OCI-LY7 (cell line): ENCODE measurements around the gene IER5L. TPM values are rescaled to one million over a fixed set of nuclear protein-coding genes. Genes with fewer than 3 reads are reported as not detected.
A peak's percentile ranks its signal among the peaks of the same experiment; 100 is the strongest.

ENCODE experiments used
- BruUV-seq: library from RNA; stranded (reverse); fragments of 400-500 nt; replicated peaks from 2 replicates; lab custom pipeline; 2021; lab: Mats Ljungman, UMichigan
- CTCF ChIA-PET: fragments of 300-600 bp; sonication (Branson Sonifier 250); formaldehyde crosslinking; loops from one replicate; lab custom pipeline; 2022; ENCODE audit warnings: antibody characterized with exemption; ENCODE audit not compliant: unreplicated experiment; lab: Charles Lee
- POLR2A ChIA-PET: fragments of 300-600 bp; sonication (Branson Sonifier 250); formaldehyde crosslinking; loops from one replicate; lab custom pipeline; 2022; ENCODE audit warnings: antibody characterized with exemption; lab: Charles Lee
- DNase-seq: peaks from one replicate; pipeline ENCODE4 v3.0.0-alpha.2; 2015; ENCODE audit warnings: low spot score
- H2AFZ ChIP-seq: fragments of 200-600 bp; sonication (generic), shearing (Covaris generic); 2 replicates; pipeline ENCODE4 v1.6.1; 2014; ENCODE audit warnings: mild to moderate bottlenecking, antibody characterized with exemption, low read length, moderate library complexity
- H3K27ac ChIP-seq: fragments of 200-600 bp; sonication (generic); 2 replicates; pipeline ENCODE4 v1.5.1; 2014; ENCODE audit warnings: mixed run types, low read depth, mild to moderate bottlenecking, moderate library complexity, low read length, inconsistent platforms; ENCODE audit not compliant: poor library complexity, severe bottlenecking
- H3K36me3 ChIP-seq: fragments of 200-600 bp; sonication (generic); 2 replicates; pipeline ENCODE4 v1.6.1; 2014; ENCODE audit warnings: mild to moderate bottlenecking, antibody characterized with exemption, low read length, moderate library complexity, mixed read lengths; ENCODE audit not compliant: insufficient read depth
- H3K4me1 ChIP-seq: fragments of 200-600 bp; sonication (generic); 2 replicates; pipeline ENCODE4 v1.5.1; 2014; ENCODE audit warnings: mild to moderate bottlenecking, low read length; ENCODE audit not compliant: insufficient read depth, poor library complexity, severe bottlenecking
- H3K4me2 ChIP-seq: fragments of 200-600 bp; sonication (generic); 2 replicates; pipeline ENCODE4 v1.6.1; 2014; ENCODE audit warnings: mild to moderate bottlenecking, low read length
- H3K4me3 ChIP-seq: fragments of 200-600 bp; sonication (generic); 2 replicates; pipeline ENCODE4 v1.5.1; 2014; ENCODE audit warnings: mild to moderate bottlenecking, low read depth, low read length; ENCODE audit not compliant: poor library complexity, severe bottlenecking
- H3K79me2 ChIP-seq: fragments of 200-600 bp; sonication (generic); 2 replicates; pipeline ENCODE4 v1.6.1; 2016; ENCODE audit warnings: low read depth, mild to moderate bottlenecking, low read length, moderate library complexity, mixed read lengths; ENCODE audit not compliant: insufficient read depth
- H3K9me2 ChIP-seq: fragments of 200-600 bp; sonication (generic); 2 replicates; pipeline ENCODE4 v1.6.1; 2016; ENCODE audit warnings: mild to moderate bottlenecking, low read length, mixed read lengths; ENCODE audit not compliant: insufficient read depth
- H3K9me3 ChIP-seq: fragments of 200-600 bp; sonication (generic); 2 replicates; pipeline ENCODE4 v1.6.1; 2014; ENCODE audit warnings: mild to moderate bottlenecking, mixed run types, low read length, mixed read lengths
- H4K20me1 ChIP-seq: fragments of 200-600 bp; sonication (generic); 2 replicates; pipeline ENCODE4 v1.6.1; 2014; ENCODE audit warnings: mild to moderate bottlenecking, antibody characterized with exemption, low read length, moderate library complexity, mixed read lengths; ENCODE audit not compliant: insufficient read depth
- CTCF ChIP-seq: fragments of 200-600 bp; sonication (generic); conservative IDR thresholded peaks from 2 replicates; pipeline ENCODE4 v1.5.1; 2014; ENCODE audit warnings: mild to moderate bottlenecking, antibody characterized with exemption, low read length, moderate library complexity, mixed read lengths
- EZH2phosphoT487 ChIP-seq: fragments of 200-600 bp; sonication (generic); IDR thresholded peaks from 2 replicates; pipeline ENCODE4 v1.6.1; 2018; ENCODE audit warnings: low read depth, borderline replicate concordance, mild to moderate bottlenecking, mixed run types, antibody characterized with exemption, low read length, moderate library complexity, mixed read lengths
- intact Hi-C: fragments of 100-400 bp; cut with micrococcal nuclease; formaldehyde crosslinking; loops from one replicate; pipeline ENCODE4 v1.10.0; 2022; ENCODE audit not compliant: unreplicated experiment
- total RNA-seq, 2 experiments: library from RNA; depleted of rRNA in 1 of 2; stranded (reverse); fragments of >200 nt in 1 of 2; shearing (Covaris generic) in 1 of 2; gene quantifications; 2 replicates each; pipeline ENCODE4 v1.2.3, GENCODE V29; 2014 to 2022

Gene IER5L
- total RNA-seq, 2 experiments from 2014 or later, result 2.8 to 21.2 TPM

GRCh38 chr9:129174102-129174723 lies 3.8 kb downstream of the IER5L start:
- intact Hi-C loops, result loop anchor here (1.0 to 10.0 kb wide), 2 partner anchors 35 to 321 kb away; no protein-coding TSS in a partner anchor
- ChIA-PET POLR2A (interaction anchor here (0.6 to 1.5 kb wide), 2 partner anchors 32 to 35 kb away, joined by 3 to 5 read pairs; no protein-coding TSS in a partner anchor), CTCF (interaction anchor here (0.6 to 1.6 kb wide), 8 partner anchors 10 to 432 kb away, joined by 3 to 8 read pairs (median 3); no protein-coding TSS in a partner anchor)
- Histone ChIP-seq H3K36me3 (no peaks in the 10 kb centered on the region), H3K9me2 (no peaks in the 10 kb centered on the region), H3K9me3 (no peaks in the 10 kb centered on the region), H3K4me1 (peaks cover 35% of the 10 kb centered on the region), H3K79me2 (no peaks in the 10 kb centered on the region), H3K4me2 (peak overlapping the region; percentile 76), H2AFZ (peak overlapping the region; percentile 82), H3K27ac (no peak overlapping the region), H4K20me1 (no peaks in the 10 kb centered on the region), H3K4me3 (peak overlapping the region; percentile 69)
- TF ChIP-seq CTCF, result peak; percentile 92
- TF ChIP-seq EZH2phosphoT487, result no peak
- BruUV-seq, result no TSS peak
- DNase-seq, result peak; percentile 84

GRCh38 chr9:129173296-129174101 lies 4.6 kb downstream of the IER5L start:
- intact Hi-C loops, result loop anchor here (1.0 to 10.0 kb wide), 2 partner anchors 34 to 321 kb away; no protein-coding TSS in a partner anchor
- Histone ChIP-seq H3K27ac (no peak overlapping the region), H3K9me3 (no peaks in the 10 kb centered on the region), H3K36me3 (no peaks in the 10 kb centered on the region), H3K4me3 (peak overlapping the region; percentile 69), H3K9me2 (no peaks in the 10 kb centered on the region), H3K4me2 (peak overlapping the region; percentile 76), H4K20me1 (no peaks in the 10 kb centered on the region), H3K79me2 (no peaks in the 10 kb centered on the region), H2AFZ (no peak overlapping the region), H3K4me1 (peaks cover 30% of the 10 kb centered on the region)
- no peak for TF ChIP-seq EZH2phosphoT487
- no peak for TF ChIP-seq CTCF
- ChIA-PET CTCF (interaction anchor here (0.6 to 1.6 kb wide), 6 partner anchors 31 to 433 kb away, joined by 3 to 8 read pairs (median 4); no protein-coding TSS in a partner anchor), POLR2A (interaction anchor here (1.3 to 1.5 kb wide), 2 partner anchors 24 to 34 kb away, joined by 3 to 5 read pairs; no protein-coding TSS in a partner anchor)
- no TSS peak for BruUV-seq
- no peak for DNase-seq
